ENCODE results near the gene AGGF1.

- no peak for TF ChIP-seq CTCF (IDR thresholded peaks at IDR 0.05; ENCODE audit: insufficient read depth, low read length, poor library complexity, severe bottlenecking)
- TF ChIP-seq EZH2phosphoT487 (conservative IDR thresholded peaks at IDR 0.05; ENCODE audit: low read length): no peak
Measured at GRCh38 chr5:77103457-77103856, 73.3 kb downstream of the AGGF1 start.
